GM21529 (cell line): ENCODE results near the gene ALX3.
"Not testable (repeated sequence)": the region's sequence is repeated elsewhere in the genome, so short reads cannot be mapped to it uniquely, and the experiment has no call there.

Source experiments
- ATAC-seq: cut with Tn5 transposase; IDR thresholded peaks from one replicate; pipeline ENCODE4 v1.9.1; 2021; ENCODE audit not compliant: unreplicated experiment

ALX3 gene

DNA sequence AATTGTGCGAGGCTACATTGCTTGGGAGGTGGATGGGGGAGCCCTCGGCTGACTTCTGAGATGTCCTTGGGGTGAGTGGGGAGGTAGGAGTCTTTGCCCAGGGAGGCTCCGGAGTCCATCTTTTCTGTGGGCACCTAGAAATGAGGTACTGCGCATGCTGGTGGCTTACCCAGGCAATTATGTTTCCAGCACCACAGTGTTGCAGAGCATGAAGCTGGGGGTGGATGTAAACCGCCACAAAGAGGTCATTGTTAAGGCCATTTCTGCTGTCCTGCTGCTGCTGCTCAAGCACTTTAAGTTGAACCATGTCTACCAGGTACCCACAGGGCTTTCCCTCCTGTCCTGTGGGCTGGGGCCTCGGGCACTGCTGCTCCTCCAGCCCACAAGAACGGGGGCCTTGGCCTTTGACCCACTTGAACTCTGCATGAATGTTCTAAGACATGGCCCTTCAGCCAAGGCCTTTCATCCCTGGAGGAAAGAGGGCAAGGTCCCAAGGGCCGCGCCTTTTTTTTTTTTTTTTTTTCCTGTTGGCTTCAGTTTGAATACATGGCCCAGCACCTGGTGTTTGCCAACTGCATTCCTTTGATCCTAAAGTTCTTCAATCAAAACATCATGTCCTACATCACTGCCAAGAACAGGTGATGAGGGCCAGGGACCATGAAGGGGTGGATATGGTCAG lies 21.4 kb downstream of the ALX3 start:
- no peak for ATAC-seq

GRCh38 chr1:110048240-110048639 lies 22.2 kb downstream of the ALX3 start:
- ATAC-seq = no peak

GRCh38 chr1:110047463-110047862 lies 23.0 kb downstream of the ALX3 start:
- no peak for ATAC-seq

GRCh38 chr1:110043016-110043415 lies 27.5 kb downstream of the ALX3 start:
- ATAC-seq = no peak

DNA sequence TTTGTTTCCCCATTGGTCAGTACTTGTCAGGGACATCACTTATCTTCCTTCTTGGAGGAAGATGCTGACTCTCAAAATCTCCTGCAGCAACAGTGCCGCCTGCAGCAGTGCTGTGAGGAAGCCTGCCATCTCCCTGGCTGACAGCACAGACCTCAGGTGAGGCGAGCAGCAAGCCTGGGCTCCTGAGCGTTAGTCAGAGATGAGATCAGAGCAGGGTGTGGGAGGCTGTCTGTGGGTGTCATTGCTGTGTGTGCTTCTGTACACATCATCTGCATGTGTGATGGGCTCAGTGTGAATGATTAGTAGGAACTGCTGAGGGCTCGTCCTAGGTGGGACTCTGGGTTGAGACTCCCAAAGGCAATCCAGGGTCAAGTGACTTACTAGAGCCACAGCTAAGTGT lies 29.9 kb downstream of the ALX3 start:
- ATAC-seq = no peak

- no peak for ATAC-seq
These were observed 30.8 kb downstream of the ALX3 start for GRCh38 chr1:110039641-110040040.

DNA sequence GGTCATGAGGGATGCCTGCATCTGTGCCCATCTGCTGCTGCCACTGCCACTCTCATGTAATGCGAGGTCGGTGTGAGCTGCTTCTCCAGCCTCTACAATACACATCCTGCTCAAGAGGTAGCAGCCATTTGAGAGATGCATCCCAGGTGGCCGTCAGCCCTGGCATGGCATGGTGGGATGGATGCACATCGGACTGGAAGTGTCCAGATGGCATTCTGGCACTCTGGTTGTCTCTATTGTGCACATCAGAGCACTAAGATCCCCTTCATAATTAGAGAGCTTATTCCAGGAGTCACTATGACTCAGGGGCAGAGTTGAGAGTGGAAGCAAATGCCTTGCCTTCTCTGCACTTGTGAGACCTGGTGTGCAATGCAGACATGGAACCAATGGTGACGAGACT lies 32.2 kb downstream of the ALX3 start:
- no peak for ATAC-seq

GRCh38 chr1:110035236-110035752 lies 35.2 kb downstream of the ALX3 start:
- peak; percentile 9 for ATAC-seq

- peak; percentile 88 for ATAC-seq
These were observed 35.8 kb downstream of the ALX3 start, which contains the start of gene STRIP1 for GRCh38 chr1:110034451-110035235. Gene STRIP1 (plus strand): TSS chr1:110034624. CDS start chr1:110034638, 14 bp downstream.

DNA sequence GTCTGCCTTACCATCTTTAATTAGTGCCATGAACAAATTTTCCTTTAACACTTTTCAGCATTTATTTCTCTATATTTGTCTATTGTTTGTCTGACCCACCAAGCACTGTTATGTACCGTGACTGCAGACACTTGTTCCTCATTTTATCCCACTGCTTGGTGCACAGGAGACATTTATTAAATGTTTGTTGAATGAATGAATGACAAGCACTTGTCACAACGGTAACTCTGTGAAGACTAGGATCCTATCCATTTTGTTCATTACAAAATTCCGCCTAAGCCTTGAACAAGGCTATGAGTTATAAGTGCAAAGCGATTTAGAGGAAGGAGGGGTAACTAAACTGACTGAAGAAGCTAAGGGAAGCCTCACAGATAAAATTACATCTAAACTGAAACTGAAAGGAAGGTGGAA lies 36.4 kb downstream of the ALX3 start:
- no peak for ATAC-seq

- ATAC-seq = no peak
These were observed 37.1 kb downstream of the ALX3 start for GRCh38 chr1:110033421-110033820.

- ATAC-seq = no peak
These were observed 38.1 kb downstream of the ALX3 start for GRCh38 chr1:110032327-110032726.

GRCh38 chr1:110030687-110031086 lies 39.8 kb downstream of the ALX3 start:
- not testable (repeated sequence) for ATAC-seq

DNA sequence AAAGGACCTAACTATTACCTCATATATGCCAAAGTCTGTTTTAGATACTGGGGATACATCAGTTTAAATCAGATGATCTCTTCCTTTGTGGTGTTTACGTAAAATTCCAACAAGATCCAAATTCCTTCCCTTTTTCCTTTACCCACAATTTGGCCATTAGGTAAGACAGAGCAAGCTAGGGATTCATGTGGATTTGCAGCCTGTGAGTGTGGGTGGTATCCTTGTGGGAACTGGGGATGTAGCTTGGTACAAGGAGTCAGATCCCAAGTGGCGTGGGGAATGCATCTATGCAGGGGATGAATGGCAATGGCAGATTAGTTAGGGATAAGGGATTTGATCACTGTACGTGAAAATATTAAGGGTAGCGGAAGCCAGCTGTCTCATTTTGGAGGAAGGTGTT lies 45.9 kb downstream of the ALX3 start:
- ATAC-seq = no peak

DNA sequence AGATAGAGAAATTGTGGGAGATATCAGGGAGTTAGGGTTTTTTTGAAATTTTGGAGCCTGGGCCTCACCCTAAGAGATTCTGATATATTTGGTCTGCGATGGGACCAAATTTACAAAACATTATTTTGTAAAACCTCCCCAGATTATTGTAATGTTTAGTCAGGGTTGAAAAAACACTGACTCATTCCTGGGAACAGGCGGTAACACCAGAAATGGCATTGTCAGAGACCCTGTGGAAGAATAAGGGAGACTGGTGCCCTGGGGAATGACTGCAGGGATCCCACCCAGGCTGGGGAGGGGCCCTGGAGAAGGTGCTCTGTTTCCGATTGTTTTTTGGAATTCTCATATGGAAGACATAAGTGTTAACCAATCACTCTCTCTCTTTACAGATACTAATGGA lies 49.2 kb downstream of the ALX3 start:
- ATAC-seq = no peak

- no peak for ATAC-seq
These were observed 50.7 kb downstream of the ALX3 start for GRCh38 chr1:110019770-110020169.

GRCh38 chr1:110018396-110018795 lies 52.1 kb downstream of the ALX3 start:
- no peak for ATAC-seq

DNA sequence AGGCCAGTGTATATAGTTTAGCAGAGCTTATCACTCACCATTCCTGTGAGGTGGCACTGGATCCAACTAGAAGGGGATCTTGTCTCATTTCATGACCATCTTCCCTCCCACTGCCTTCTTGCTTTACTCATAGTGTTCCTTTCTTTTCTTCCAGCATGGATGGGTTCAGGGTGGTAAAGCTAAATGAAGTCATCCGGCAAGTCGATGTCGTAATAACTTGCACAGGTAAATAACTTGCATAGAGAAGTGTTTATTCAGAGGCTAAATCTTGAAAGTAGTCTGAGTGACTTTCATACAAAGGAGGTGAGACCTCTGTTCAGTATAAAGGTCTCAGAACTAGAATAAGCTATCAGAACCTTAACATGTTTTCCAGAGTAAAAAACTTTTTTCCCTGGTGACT lies 52.7 kb downstream of the ALX3 start:
- no peak for ATAC-seq

DNA sequence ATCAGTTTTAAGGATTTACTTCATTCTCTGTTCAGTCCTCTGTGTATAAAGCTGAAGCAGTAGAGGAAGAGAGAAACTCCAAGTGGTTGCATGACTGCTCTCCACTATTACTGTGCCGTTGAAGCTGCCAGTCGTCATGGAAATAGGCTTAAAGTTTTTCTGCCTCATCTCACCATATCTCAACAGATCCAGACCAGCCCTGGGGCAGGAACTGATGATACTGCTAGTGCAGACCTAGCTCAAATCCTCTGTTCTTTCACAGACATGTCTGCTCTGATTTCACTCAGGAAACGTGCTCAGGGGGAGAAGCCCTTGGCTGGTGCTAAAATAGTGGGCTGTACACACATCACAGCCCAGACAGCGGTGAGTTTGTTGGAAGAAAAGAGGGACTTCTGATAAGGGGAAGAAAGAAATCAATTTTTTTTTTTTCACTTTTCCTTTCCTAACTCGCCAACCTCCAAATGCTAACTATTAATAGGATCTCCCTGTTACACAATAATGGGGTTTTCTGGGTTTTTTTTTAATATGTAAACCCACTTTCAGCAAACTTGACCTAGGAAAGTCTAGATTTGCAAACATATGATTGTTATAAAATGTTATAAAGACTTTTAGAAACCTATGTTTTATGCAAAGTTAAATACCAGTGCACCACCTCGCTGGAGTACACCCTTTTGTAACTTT lies 58.2 kb downstream of the ALX3 start:
- ATAC-seq = peak; percentile 67

GRCh38 chr1:110011527-110012041 lies 58.9 kb downstream of the ALX3 start:
- ATAC-seq = peak; percentile 96
